GM12874 (cell line): ENCODE data around the gene TRIM7.
"Not testable (repeated sequence)": the region's sequence is repeated elsewhere in the genome, so short reads cannot be mapped to it uniquely, and the experiment has no call there.

ENCODE experiments used
- CTCF ChIP-seq: IDR thresholded peaks from 2 replicates; pipeline ENCODE4 v1.5.1; 2011; ENCODE audit warnings: low read depth, mild to moderate bottlenecking, control low read depth, low read length, moderate library complexity; ENCODE audit not compliant: insufficient read depth

TRIM7 gene

GRCh38 chr5:181149355-181149754 is 55.6 kb downstream of the TRIM7 start:
- TF ChIP-seq CTCF, result no peak

DNA sequence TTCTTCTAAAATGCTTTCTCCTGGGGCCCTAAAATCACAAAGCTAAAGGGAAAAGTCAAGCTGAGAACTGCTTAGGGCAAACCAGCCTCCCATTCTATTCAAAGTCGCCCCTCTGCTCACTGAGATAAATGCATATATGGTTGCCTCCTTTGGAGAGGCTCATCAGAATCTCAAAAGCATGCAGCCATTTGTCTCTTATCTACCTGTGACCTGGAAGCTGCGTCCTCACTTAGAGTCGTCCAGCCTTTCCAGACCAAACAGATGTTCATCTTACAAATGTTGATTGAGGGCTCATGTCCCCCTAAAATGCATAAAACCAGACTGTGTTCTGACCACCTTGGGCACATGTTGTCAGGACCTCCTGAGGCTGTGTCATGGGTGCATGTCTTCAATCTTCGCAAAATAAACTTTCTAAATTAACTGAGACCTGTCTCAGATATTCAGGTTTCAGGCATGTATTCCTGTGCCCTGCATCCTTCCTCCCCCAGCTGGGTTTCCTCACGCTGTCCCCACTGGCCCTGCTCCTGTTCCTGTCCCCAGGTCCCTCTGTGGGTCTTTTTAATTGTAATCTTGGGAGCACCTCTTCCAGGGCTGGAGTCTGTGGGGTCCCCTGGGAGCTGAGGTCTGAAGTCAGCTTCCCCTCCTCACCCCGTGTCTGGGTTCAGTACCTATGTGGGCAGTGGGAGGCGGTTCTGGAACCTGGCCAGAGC is 57.9 kb downstream of the TRIM7 start, which contains the start of gene OR2V2:
OR2V2 (plus strand) TSS at position 660 of the 710 bp plus-strand sequence. CDS start 7,357 bp downstream, outside the sequence.
- TF ChIP-seq CTCF, result not testable (repeated sequence)

DNA sequence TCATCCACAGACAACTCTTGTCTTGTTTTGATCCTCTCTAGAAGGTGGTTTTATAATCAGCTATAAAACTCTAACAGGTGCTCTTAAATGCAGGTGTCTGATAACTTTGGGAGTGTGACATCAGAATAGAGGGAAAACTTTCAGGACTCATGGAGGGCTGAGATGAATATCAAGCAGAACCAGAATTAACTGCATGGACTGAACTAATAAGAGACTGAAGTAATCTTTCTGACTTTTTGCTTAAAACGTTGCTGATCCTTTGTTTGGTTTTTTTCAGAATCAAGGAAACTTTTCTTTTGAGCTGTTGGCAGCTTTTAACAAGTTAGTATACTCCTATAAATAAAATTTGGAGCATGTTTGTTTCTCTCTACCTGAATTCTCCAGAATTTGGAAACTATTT is 59.9 kb downstream of the TRIM7 start:
- TF ChIP-seq CTCF, result no peak
